Lower leg skin (tissue), 3 donors: ENCODE results near the gene KCTD19.

Experiments
- CTCF ChIP-seq, 3 donors: fragments of 450-650 bp; IDR thresholded peaks; one replicate each; pipeline ENCODE4 v1.5.1; 2016; ENCODE audit warnings: antibody characterized with exemption in 3 of 3, mild to moderate bottlenecking in 3 of 3, moderate library complexity in 2 of 3
- POLR2A ChIP-seq, 2 donors: fragments of 450-650 bp; IDR thresholded peaks; one replicate each; pipeline ENCODE4 v1.6.1; 2016 to 2017; ENCODE audit warnings: antibody characterized with exemption in 2 of 2, mild to moderate bottlenecking in 1 of 2, moderate library complexity in 1 of 2

- TF ChIP-seq CTCF (IDR thresholded peaks at IDR 0.05) (no peak), POLR2A (IDR thresholded peaks at IDR 0.05) (no peak)
These were observed 448 bp downstream of the KCTD19 start for GRCh38 chr16:67326115-67326471.
